A673 (cell line): ENCODE results near the gene OR8B2. TPM values are rescaled to one million over a fixed set of nuclear protein-coding genes. Genes with fewer than 3 reads are reported as not detected.
A peak's percentile ranks its signal among the peaks of the same experiment; 100 is the strongest.

Experiments used
- BruUV-seq: library from RNA; stranded (reverse); fragments of 400-500 nt; replicated peaks from 2 replicates; lab custom pipeline; 2021; lab: Mats Ljungman, UMichigan
- CTCF ChIA-PET: fragments of 300-600 bp; sonication (Branson Sonifier 250); formaldehyde crosslinking; loops from one replicate; lab custom pipeline; 2022; ENCODE audit warnings: antibody characterized with exemption; lab: Charles Lee
- POLR2A ChIA-PET: fragments of 300-600 bp; sonication (Branson Sonifier 250); formaldehyde crosslinking; loops from one replicate; lab custom pipeline; 2022; ENCODE audit warnings: antibody characterized with exemption; ENCODE audit not compliant: low non-redundant PET; lab: Charles Lee
- DNase-seq: peaks from one replicate; pipeline ENCODE4 v3.0.0-alpha.2; 2015; ENCODE audit warnings: low spot score
- H3K27ac ChIP-seq: fragments of 200-600 bp; sonication (generic); 2 replicates; pipeline ENCODE4 v1.5.1; 2016; ENCODE audit warnings: mixed run types, low read depth, mild to moderate bottlenecking, mixed read lengths, antibody characterized with exemption, low read length; ENCODE audit not compliant: poor library complexity, severe bottlenecking
- H3K27me3 ChIP-seq: fragments of 200-600 bp; sonication (generic); replicated peaks from 2 replicates; pipeline ENCODE4 v1.6.1; 2017; ENCODE audit warnings: mixed run types, low read depth, mild to moderate bottlenecking, mixed read lengths, antibody characterized with exemption, low read length; ENCODE audit not compliant: insufficient read depth, poor library complexity
- H3K36me3 ChIP-seq: fragments of 200-600 bp; sonication (generic); 2 replicates; pipeline ENCODE4 v1.6.1; 2016; ENCODE audit warnings: mixed run types, mild to moderate bottlenecking, mixed read lengths, antibody characterized with exemption, low read length; ENCODE audit not compliant: insufficient read depth, poor library complexity, severe bottlenecking
- H3K4me1 ChIP-seq: fragments of 200-600 bp; sonication (generic); 2 replicates; pipeline ENCODE4 v1.6.1; 2017; ENCODE audit warnings: mixed run types, mild to moderate bottlenecking, mixed read lengths, antibody characterized with exemption, low read length; ENCODE audit not compliant: insufficient read depth, poor library complexity, severe bottlenecking
- H3K4me3 ChIP-seq: fragments of 200-600 bp; sonication (generic); 2 replicates; pipeline ENCODE4 v1.5.1; 2016; ENCODE audit warnings: low read depth, mixed run types, mild to moderate bottlenecking, mixed read lengths, low read length; ENCODE audit not compliant: poor library complexity, severe bottlenecking
- H3K9me3 ChIP-seq: fragments of 200-600 bp; sonication (generic); 2 replicates; pipeline ENCODE4 v1.6.1; 2016; ENCODE audit warnings: mixed run types, low read depth, mild to moderate bottlenecking, mixed read lengths, antibody characterized with exemption, low read length; ENCODE audit not compliant: poor library complexity, severe bottlenecking
- CTCF ChIP-seq: fragments of 300-800, 200-600 bp; sonication (generic); conservative IDR thresholded peaks from 2 replicates; pipeline ENCODE4 v1.5.1; 2017; ENCODE audit warnings: low read depth, mild to moderate bottlenecking, antibody characterized with exemption, low read length, moderate library complexity, mixed read lengths
- EZH2 ChIP-seq: fragments of 200-600 bp; sonication (generic); IDR thresholded peaks from 2 replicates; pipeline ENCODE4 v1.6.1; 2017; ENCODE audit warnings: borderline replicate concordance, low read depth, mild to moderate bottlenecking, mixed read lengths, antibody characterized with exemption, low read length; ENCODE audit not compliant: poor library complexity, severe bottlenecking
- intact Hi-C: fragments of 100-400 bp; cut with micrococcal nuclease; formaldehyde crosslinking; loops from one replicate; pipeline ENCODE4 v1.10.0; 2022; ENCODE audit not compliant: unreplicated experiment
- total RNA-seq: library from RNA; stranded (reverse); gene quantifications from 2 replicates; pipeline ENCODE4 v1.2.3, GENCODE V29; 2021

OR8B2 gene
- total RNA-seq, 1 experiment from 2014 or later = not detected

- peak overlapping the region; percentile 86 for H3K27ac ChIP-seq
- CTCF ChIA-PET = no interaction called here
- DNase-seq = peak; percentile 54
- H3K4me1 ChIP-seq = peaks cover 11% of the 10 kb centered on the region
- H3K27me3 ChIP-seq = no peaks in the 10 kb centered on the region
- intact Hi-C loops = no loop called here
- POLR2A ChIA-PET = interaction anchor here (0.6 kb wide), 1 partner anchor 203 kb away, joined by 6 read pairs; no protein-coding TSS in a partner anchor
- no peaks in the 10 kb centered on the region for H3K36me3 ChIP-seq
- no peak for TF ChIP-seq EZH2
- TF ChIP-seq CTCF = no peak
- BruUV-seq = no TSS peak
- H3K9me3 ChIP-seq = no peaks in the 10 kb centered on the region
- H3K4me3 ChIP-seq = no peak overlapping the region
Observed at GRCh38 chr11:124359566-124359965, 24.7 kb downstream of the OR8B2 start.

- no peak for DNase-seq
- ChIA-PET POLR2A (no interaction called here), CTCF (no interaction called here)
- TF ChIP-seq EZH2 = no peak
- Histone ChIP-seq H3K4me3 (no peak overlapping the region), H3K9me3 (peaks cover 7% of the 10 kb centered on the region), H3K36me3 (no peaks in the 10 kb centered on the region), H3K27me3 (no peaks in the 10 kb centered on the region), H3K27ac (no peak overlapping the region), H3K4me1 (no peaks in the 10 kb centered on the region)
- intact Hi-C loops = no loop called here
- BruUV-seq = no TSS peak
Observed at GRCh38 chr11:124346311-124346955, 37.9 kb downstream of the OR8B2 start.

- H3K4me3 ChIP-seq = no peak overlapping the region
- DNase-seq = no peak
- BruUV-seq = no TSS peak
- H3K4me1 ChIP-seq = no peaks in the 10 kb centered on the region
- TF ChIP-seq CTCF (no peak), EZH2 (no peak)
- intact Hi-C loops = no loop called here
- no peak overlapping the region for H3K27ac ChIP-seq
- no peaks in the 10 kb centered on the region for H3K36me3 ChIP-seq
- H3K9me3 ChIP-seq = peaks cover 2% of the 10 kb centered on the region
- H3K27me3 ChIP-seq = no peaks in the 10 kb centered on the region
- ChIA-PET CTCF (no interaction called here), POLR2A (no interaction called here)
Observed at GRCh38 chr11:124344346-124344745, 40.0 kb downstream of the OR8B2 start.

GRCh38 chr11:124340142-124340447, 44.2 kb downstream of the OR8B2 start:
- Histone ChIP-seq H3K4me3 (no peak overlapping the region), H3K36me3 (no peaks in the 10 kb centered on the region), H3K27ac (no peak overlapping the region), H3K4me1 (no peaks in the 10 kb centered on the region), H3K9me3 (no peaks in the 10 kb centered on the region), H3K27me3 (no peaks in the 10 kb centered on the region)
- POLR2A ChIA-PET = no interaction called here
- no peak for TF ChIP-seq CTCF
- TF ChIP-seq EZH2 = no peak
- CTCF ChIA-PET = no interaction called here
- DNase-seq = no peak
- BruUV-seq = no TSS peak
- intact Hi-C loops = no loop called here
